ENCODE measurements around the gene USH2A. TPM values are rescaled to one million over a fixed set of nuclear protein-coding genes. Genes with fewer than 3 reads are reported as not detected.

The USH2A gene
- total RNA-seq, 2 experiments from 2014 or later, result not detected

GRCh38 chr1:215765833-215766232 is 657.4 kb downstream of the USH2A start:
- CTCF ChIA-PET, result no interaction called here
- Mint-ChIP-seq H3K4me3 (no peak overlapping the region), H3K27me3 (no peaks in the 10 kb centered on the region), H3K9me3 (peaks cover 14% of the 10 kb centered on the region), H3K36me3 (ENCODE audit: low read depth) (no peaks in the 10 kb centered on the region), H3K27ac (no peak overlapping the region), H3K4me1 (ENCODE audit: low read depth) (no peaks in the 10 kb centered on the region)
- TF ChIP-seq CTCF (IDR thresholded peaks at IDR 0.05), result no peak
- intact Hi-C loops (cut with micrococcal nuclease), result no loop called here
- DNase-seq (no peak), ATAC-seq (no peak)
- POLR2A ChIA-PET, result no interaction called here

GRCh38 chr1:215761446-215761845 is 661.8 kb downstream of the USH2A start:
- DNase-seq, result no peak
- intact Hi-C loops (cut with micrococcal nuclease), result no loop called here
- Mint-ChIP-seq H3K4me3 (no peak overlapping the region), H3K27me3 (no peaks in the 10 kb centered on the region), H3K27ac (no peak overlapping the region), H3K36me3 (ENCODE audit: low read depth) (no peaks in the 10 kb centered on the region), H3K4me1 (ENCODE audit: low read depth) (no peaks in the 10 kb centered on the region), H3K9me3 (peaks cover 9% of the 10 kb centered on the region)
- no peak for TF ChIP-seq CTCF (IDR thresholded peaks at IDR 0.05)
- ChIA-PET POLR2A (no interaction called here), CTCF (no interaction called here)
- ATAC-seq, result no peak

- Mint-ChIP-seq H3K9me3 (no peaks in the 10 kb centered on the region), H3K27me3 (no peaks in the 10 kb centered on the region), H3K4me3 (no peak overlapping the region), H3K4me1 (ENCODE audit: low read depth) (no peaks in the 10 kb centered on the region), H3K27ac (no peak overlapping the region), H3K36me3 (ENCODE audit: low read depth) (no peaks in the 10 kb centered on the region)
- no peak for TF ChIP-seq CTCF (IDR thresholded peaks at IDR 0.05)
- ChIA-PET CTCF (no interaction called here), POLR2A (no interaction called here)
- intact Hi-C loops (cut with micrococcal nuclease), result no loop called here
- no peak for ATAC-seq
- no peak for DNase-seq
Observed at GRCh38 chr1:215754112-215754511, 669.1 kb downstream of the USH2A start.

GRCh38 chr1:215749414-215749813 is 673.8 kb downstream of the USH2A start:
- DNase-seq, result no peak
- CTCF ChIA-PET, result no interaction called here
- peaks cover 5% of the 10 kb centered on the region for H3K9me3 Mint-ChIP-seq
- no peaks in the 10 kb centered on the region for H3K27me3 Mint-ChIP-seq
- no peak overlapping the region for H3K27ac Mint-ChIP-seq
- no peak for TF ChIP-seq CTCF (IDR thresholded peaks at IDR 0.05)
- no peaks in the 10 kb centered on the region for H3K36me3 Mint-ChIP-seq (ENCODE audit: low read depth)
- intact Hi-C loops (cut with micrococcal nuclease), result no loop called here
- no peak overlapping the region for H3K4me3 Mint-ChIP-seq
- no peaks in the 10 kb centered on the region for H3K4me1 Mint-ChIP-seq (ENCODE audit: low read depth)
- no peak for ATAC-seq
- POLR2A ChIA-PET, result no interaction called here

GRCh38 chr1:215748431-215748830 is 674.8 kb downstream of the USH2A start:
- Mint-ChIP-seq H3K9me3 (peaks cover 5% of the 10 kb centered on the region), H3K36me3 (ENCODE audit: low read depth) (no peaks in the 10 kb centered on the region), H3K4me3 (no peak overlapping the region), H3K27me3 (no peaks in the 10 kb centered on the region), H3K27ac (no peak overlapping the region), H3K4me1 (ENCODE audit: low read depth) (no peaks in the 10 kb centered on the region)
- no peak for TF ChIP-seq CTCF (IDR thresholded peaks at IDR 0.05)
- ChIA-PET POLR2A (no interaction called here), CTCF (no interaction called here)
- DNase-seq, result no peak
- intact Hi-C loops (cut with micrococcal nuclease), result no loop called here
- no peak for ATAC-seq
